ENCODE data around the gene TMEM45A.
A peak's percentile ranks its signal among the peaks of the same experiment; 100 is the strongest.
"Not testable (repeated sequence)": the region's sequence is repeated elsewhere in the genome, so short reads cannot be mapped to it uniquely, and the experiment has no call there.

The TMEM45A gene

GRCh38 chr3:100533176-100533575 lies 40.8 kb downstream of the TMEM45A start:
- DNase-seq (ENCODE audit: low read depth): peak; percentile 29

- DNase-seq (ENCODE audit: low read depth): no peak
Observed at GRCh38 chr3:100535610-100535943, 43.2 kb downstream of the TMEM45A start.

- DNase-seq (ENCODE audit: low read depth): no peak
Observed at GRCh38 chr3:100536093-100536492, 43.7 kb downstream of the TMEM45A start.

GRCh38 chr3:100537646-100538338 lies 45.4 kb downstream of the TMEM45A start:
- no peak for DNase-seq (ENCODE audit: low read depth)

GRCh38 chr3:100538339-100538706 lies 45.9 kb downstream of the TMEM45A start:
- DNase-seq (ENCODE audit: low read depth): no peak

GRCh38 chr3:100540791-100541334 lies 48.4 kb downstream of the TMEM45A start:
- DNase-seq (ENCODE audit: low read depth): no peak

- not testable (repeated sequence) for DNase-seq (ENCODE audit: low read depth)
Observed at GRCh38 chr3:100541428-100541827, 49.0 kb downstream of the TMEM45A start.

GRCh38 chr3:100545371-100545770 lies 53.0 kb downstream of the TMEM45A start:
- DNase-seq (ENCODE audit: low read depth): no peak

- no peak for DNase-seq (ENCODE audit: low read depth)
Observed at GRCh38 chr3:100546020-100546744, 53.8 kb downstream of the TMEM45A start.

GRCh38 chr3:100548053-100548452 lies 55.6 kb downstream of the TMEM45A start:
- no peak for DNase-seq (ENCODE audit: low read depth)

GRCh38 chr3:100553618-100554372 lies 61.4 kb downstream of the TMEM45A start:
- no peak for DNase-seq (ENCODE audit: low read depth)

- no peak for DNase-seq (ENCODE audit: low read depth)
Observed at GRCh38 chr3:100554373-100554676, 61.9 kb downstream of the TMEM45A start.

GRCh38 chr3:100556673-100557310 lies 64.4 kb downstream of the TMEM45A start:
- DNase-seq (ENCODE audit: low read depth): peak; percentile 72

- DNase-seq (ENCODE audit: low read depth): no peak
Observed at GRCh38 chr3:100558233-100558632, 65.8 kb downstream of the TMEM45A start.

GRCh38 chr3:100560426-100560825 lies 68.0 kb downstream of the TMEM45A start:
- no peak for DNase-seq (ENCODE audit: low read depth)

GRCh38 chr3:100561459-100562158 lies 69.2 kb downstream of the TMEM45A start:
- peak; percentile 14 for DNase-seq (ENCODE audit: low read depth)

- no peak for DNase-seq (ENCODE audit: low read depth)
Observed at GRCh38 chr3:100562224-100562857, 69.9 kb downstream of the TMEM45A start.

- no peak for DNase-seq (ENCODE audit: low read depth)
Observed at GRCh38 chr3:100563228-100563627, 70.8 kb downstream of the TMEM45A start.

GRCh38 chr3:100563652-100564211 lies 71.3 kb downstream of the TMEM45A start:
- no peak for DNase-seq (ENCODE audit: low read depth)

GRCh38 chr3:100570811-100571210 lies 78.4 kb downstream of the TMEM45A start:
- no peak for DNase-seq (ENCODE audit: low read depth)

GRCh38 chr3:100574536-100574935 lies 82.1 kb downstream of the TMEM45A start:
- no peak for DNase-seq (ENCODE audit: low read depth)

Measured in fibroblast of the conjunctiva (primary cell).